NCI-H82 (cell line): ENCODE results near the gene ANO2.

Experiments
- DNase-seq: peaks from one replicate; lab custom pipeline; 2025; lab: John Stamatoyannopoulos, UW

Gene ANO2

DNA sequence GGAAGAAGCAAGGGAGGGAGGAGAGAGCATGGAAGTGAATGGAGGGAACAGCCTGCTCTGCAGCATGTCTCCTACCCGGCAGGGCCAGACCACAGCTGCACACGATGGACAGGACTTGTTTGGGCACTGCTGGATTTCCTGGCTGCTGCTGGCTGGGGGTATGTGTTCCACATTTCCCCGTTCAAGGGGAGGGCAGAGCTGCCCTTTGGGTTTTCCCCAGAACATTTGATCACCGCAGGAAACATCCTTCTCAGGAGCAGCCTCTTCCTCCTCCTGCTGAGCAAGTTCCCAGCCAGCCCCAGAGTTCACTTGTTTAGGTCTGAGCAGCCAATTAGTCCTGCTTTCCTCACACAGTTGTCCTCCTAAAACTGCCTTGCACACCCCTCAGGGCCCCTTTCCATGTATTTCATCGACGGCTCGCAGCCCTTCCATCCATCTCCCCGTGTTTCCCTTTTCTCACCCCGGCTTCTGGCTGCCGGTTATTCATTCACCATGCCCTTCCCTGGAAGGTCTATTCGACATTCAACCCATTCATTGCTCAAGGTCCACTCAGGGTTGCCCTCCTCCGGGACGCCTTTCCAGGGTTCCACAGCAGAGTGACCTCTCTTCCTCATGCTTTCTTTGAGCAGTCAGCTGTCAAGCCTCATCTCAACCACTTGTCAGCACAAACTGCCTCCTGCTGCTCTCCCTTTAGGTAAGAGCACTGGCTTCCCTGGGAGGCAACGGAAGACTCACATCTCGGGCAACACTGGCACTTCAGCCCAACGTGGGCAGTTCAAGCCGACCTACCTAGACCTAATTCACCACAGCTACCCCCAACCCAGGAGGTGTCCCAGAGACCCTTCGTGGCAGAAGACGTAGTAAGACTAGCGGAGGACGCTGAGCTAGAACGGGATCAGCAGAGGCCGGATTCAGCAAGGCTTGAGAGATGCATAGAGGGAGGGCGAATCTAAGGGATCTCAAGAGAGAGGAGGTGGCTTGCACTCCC lies 20.1 kb upstream of the ANO2 start:
- no peak for DNase-seq

DNA sequence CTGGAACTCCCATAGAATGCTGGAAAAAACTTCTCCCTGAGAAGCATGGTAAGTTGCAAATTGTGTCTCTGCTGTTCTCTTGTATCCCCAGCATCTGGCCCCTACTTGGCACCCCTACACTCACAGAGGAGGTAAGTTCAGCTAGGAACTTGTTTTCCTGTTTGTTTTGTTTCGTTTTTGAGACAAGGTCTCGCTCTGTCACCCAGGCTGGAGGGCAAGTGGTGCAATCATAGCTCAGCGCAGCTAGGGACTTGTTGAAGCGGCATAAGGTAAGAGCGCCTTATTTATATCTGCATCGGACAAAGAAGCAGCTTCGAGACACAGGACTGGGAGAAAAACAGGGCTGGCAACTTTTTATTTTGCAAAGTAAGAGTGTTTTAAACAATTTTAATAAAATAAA lies 18.5 kb upstream of the ANO2 start:
- DNase-seq: no peak

DNA sequence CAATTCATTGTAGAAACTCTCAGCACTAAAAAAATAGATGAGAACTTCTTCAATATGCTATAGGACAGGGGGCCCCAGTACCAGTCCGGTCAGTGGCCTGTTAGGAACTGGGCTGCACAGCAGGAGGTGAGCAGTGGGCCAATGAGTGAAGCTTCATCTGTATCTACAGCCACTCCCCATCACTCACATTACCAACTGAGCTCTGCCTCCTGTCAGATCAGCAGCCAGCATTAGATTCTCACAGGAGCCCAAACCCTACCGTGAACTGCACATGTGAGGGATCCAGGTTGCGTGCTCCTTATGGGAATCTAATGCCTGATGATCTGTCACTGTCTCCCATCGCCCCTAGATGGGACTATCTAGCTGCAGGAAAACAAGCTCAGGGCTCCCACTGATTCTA lies 15.7 kb upstream of the ANO2 start:
- DNase-seq: peak; percentile 53

DNA sequence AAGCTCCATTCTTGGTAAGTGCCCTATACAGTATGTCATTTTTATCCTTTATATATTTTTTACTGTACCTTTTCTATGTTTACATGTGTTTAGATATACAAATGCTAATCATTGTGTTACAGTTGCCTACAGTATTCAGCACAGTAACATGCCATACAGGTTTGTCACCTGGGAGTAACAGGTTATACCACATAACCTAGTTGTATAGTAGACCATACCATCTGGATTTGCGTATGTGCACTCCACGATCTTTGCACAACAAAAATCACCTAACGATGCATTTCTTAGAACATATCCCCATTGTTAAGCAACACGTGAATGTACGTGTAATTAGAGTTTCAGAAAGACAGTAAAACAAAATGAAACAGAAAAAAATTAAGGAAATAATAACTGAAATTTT lies 11.9 kb upstream of the ANO2 start:
- no peak for DNase-seq

DNA sequence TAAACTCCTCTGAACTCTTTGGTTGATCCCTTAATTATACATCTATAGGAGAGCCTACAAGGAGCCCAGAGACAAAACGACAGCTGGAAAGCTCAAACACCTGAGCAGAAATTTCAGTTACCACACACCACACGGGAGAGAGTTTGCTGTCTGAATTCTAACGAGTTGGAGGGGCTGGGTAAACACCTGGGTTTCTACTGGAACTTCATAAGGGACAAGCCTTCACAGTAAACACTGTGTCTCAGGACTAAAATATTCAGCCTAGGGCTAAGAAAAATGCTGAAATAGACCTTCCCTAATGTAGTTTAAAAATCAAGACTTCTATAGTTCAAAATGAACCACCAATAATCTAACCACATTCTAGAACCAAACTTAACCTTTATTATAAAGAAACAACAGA lies 9.6 kb upstream of the ANO2 start:
- DNase-seq: no peak

DNA sequence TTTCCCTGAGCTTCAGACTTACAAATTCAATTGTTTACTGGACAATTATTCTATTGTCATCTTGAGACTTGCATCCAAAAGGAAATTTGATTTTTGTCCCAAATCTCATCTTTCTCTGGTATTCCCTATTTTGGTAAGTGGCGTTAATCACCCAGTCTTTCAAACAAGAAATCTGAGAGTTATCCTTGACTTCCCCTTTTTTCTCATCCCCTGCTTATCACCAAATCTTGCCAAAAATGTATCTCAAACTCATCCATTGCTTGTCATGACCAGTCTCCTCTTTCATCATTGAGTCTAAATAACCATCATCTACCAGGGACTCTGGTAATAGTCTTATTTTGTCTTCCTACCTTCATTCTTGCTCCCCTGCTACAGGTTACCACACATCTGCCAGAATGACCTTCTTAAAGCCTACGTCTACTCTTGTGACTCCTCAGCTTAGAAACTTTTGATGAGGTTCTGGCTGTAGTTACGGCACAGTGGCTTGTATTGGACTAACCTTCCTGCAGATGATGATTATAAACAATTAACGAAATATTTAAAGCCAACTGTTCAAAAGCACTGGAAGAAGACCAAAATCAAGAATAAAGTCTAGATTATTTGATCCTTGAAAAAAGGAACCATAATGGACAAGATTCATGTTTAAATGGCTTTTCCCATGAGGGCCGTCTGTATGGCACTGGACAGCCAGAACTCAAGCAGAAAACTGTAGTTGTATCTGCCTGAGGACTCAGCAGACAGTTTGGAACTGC lies 9.0 kb upstream of the ANO2 start:
- DNase-seq: no peak

DNA sequence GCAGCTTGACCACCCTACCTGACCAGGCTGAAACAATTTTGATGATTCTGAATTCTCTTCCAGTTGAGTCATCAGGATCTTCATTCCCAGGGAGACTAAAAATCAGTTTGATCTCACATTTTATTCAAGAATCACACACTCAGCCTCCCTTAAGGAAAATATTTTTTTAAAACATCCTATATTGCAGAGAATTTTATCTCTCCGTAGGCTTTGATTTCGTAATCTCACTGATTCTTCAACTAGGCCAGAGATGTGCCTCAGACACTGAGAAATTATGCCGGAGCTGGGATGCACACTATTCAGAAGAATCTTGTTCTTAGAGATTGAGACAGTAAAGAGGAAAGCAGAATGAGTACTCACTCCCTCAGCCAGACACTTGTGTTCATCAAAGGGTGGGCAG lies 7.0 kb upstream of the ANO2 start:
- no peak for DNase-seq

DNA sequence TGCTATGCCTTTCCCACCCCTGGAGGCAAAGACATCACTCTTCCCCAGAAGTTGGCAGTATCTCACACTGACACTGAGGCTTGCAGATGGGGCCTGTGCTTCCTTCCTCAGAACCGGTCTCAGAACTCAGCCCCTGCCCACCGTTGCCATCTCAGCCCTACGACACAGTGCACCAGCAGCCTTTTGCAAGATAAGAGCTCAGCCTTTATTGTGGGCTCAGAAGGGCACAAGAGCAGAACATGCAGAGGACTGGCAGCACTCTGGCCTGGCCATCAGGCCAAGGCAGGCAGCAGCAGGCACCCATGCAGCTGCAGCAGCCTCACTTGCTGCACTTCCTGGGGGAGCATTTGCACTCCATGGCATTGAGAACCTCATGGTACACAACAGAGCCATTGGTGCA lies 3.6 kb upstream of the ANO2 start:
- DNase-seq: no peak

DNA sequence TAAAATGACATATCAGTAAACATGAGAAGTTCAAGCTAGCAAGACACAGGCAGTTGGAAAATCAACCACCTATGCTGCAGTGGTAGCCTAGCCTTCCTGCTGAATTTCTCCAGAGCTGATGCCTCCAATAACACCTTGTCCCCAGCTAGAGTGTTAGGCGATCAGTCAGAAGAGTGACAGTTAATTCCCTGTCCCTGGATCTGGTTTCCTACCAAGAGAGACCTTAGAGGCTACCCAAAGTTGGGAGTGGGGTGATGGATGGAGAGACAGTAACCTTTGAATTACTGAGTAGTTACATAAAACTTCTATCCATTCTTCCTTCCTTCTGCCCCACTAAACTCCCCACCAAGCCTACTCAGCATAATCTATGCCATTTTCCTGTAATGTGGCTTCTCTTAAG lies 1.9 kb upstream of the ANO2 start:
- peak; percentile 6 for DNase-seq

DNA sequence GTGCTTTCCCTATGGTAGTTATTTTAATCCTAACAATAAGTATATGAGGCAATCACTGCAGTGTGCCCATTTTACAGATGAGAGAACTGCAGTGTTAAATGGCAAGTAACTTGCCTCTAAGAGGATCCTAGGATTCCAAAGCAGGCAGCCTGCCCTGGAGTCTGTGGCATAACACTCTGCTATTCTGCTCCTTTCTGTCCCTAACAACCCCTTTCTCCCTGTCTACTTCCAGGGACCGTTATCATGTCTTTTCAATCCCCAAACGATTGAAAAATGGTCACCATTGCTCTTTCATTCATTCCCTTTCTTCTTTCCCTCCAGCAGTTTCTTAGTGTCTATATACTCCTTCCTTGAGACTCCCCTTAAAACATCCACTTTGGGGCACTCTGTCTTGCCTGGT lies 1.3 kb upstream of the ANO2 start:
- no peak for DNase-seq

DNA sequence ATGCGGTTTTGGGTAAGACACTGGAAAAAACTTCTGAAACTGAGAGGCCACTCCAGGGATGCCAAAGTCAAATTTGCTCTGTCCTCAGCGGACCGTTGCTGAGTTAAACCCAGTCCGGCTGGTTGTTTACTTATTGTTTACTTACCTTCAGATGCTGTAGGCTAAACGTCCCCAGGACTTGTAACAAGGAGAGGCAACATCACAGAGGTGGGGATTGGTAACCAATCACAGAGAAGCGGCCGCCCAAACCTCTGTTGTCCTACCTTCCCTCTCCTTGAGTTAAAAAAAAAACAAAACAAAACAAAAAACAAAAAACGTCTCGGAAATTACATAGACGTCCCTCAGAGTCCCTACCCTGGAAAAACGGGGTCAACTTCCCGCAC lies 380 bp downstream of the ANO2 start:
- DNase-seq: peak; percentile 46

DNA sequence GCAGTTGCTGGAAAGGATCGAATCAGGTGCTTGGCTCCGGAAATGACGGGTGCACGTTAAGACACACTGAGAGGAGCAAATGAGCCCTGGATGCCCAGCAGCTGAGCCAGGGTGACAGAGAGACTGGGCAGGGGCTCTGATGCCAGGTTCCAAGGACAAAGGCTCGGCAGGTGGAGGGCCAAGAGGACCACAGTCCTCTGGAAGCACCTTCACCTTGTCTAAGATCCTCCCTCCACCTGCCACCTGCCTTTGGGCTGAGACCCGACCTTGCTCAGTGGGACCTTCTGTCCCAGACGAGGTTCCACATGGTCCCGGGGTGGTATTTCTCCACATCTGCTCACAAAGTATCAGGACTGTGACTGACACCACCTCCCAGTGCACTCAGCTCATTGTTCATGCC lies 1.0 kb downstream of the ANO2 start:
- no peak for DNase-seq

DNA sequence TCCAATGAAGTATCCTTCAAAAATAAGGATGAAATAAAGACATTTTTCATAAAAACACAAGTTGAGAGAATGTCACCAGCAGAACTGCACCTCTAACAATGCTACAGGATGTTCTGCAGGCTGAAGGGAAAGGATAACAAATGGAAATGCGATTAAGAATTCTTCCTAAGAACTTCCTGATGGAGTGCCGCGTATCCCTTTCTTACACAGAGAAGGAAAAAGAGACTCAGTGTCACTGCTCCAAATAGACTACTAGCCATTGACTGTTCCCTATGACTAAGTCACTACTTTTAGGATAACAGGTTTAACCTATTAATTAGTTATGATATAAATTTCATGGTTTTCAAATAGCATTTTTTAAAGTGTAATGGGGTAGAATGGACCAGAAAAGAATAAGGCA lies 3.2 kb downstream of the ANO2 start:
- DNase-seq: peak; percentile 33

DNA sequence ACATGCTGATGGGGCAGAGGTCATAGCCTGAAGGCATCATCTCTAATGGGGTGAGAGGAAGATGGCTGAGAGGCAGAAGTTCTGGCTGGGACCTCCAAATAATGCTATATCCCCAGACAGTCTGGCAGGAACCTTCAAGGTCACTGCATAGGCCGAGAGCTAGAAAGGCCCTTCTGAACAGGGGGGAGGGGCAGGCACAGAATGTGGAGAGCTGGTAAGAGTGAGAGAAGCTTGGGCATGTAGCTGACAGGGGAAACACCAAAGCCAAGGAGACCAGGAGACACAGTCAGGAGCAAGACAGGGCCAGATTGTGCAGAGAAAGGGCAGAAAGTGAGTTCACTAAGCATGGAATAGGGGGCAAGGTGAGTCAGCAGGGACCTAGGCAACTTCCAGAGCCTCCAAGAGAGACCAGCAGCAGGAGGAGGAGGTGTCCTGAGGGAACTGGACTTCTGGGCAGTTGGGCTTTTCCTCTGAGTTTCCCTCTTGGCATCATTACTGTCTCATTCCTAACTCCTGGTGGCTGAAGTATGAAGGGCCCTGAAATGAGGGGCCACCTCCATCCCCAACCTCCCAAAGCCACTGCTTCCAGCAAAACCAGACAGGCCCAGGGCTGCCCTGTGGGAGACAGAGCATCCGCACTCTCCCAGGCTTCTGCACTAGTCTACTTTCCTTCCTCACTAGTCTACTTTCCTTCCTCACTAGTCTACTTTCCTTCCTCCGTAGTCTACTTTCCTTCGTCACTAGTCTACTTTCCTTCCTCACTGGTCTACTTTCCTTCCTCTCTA lies 17.1 kb downstream of the ANO2 start:
- DNase-seq: no peak

DNA sequence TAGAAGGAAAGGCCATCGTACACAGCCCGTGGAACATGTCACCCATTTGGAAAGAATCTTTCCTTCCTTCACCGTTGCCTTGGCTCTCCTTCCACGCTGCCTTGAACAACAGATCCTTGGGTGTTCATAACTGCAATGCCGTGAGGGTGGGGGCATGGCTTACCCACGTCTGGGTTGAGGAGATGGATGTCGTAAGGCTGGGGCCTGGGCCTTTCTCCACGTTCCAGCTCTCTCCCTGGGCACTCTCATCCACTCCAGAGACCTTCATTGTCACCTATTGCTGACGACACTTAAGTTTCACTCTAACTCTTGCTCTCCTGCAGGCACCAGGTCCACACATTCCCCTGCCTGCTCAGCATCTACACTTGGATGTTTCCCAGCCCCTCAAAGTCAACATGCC lies 19.4 kb downstream of the ANO2 start:
- DNase-seq: no peak

DNA sequence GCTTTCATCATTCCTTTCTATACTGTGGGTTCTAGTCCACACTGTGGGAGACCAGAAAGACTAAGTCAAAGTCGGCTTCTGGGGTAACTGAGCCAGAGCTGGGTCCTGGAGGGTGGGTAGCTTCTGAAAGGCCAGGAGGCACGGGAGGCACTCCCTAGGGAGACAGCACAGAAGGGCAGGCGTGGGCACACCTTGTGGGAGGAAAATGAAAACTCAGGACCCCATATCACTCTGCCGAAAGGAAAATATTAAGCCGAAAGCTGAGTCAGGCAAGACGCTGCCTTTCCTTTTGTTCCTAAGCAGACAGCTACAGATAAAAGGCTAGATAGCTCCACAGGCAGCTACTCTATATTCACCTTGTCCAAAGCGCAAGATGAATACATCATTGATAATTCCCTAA lies 20.7 kb downstream of the ANO2 start:
- no peak for DNase-seq

DNA sequence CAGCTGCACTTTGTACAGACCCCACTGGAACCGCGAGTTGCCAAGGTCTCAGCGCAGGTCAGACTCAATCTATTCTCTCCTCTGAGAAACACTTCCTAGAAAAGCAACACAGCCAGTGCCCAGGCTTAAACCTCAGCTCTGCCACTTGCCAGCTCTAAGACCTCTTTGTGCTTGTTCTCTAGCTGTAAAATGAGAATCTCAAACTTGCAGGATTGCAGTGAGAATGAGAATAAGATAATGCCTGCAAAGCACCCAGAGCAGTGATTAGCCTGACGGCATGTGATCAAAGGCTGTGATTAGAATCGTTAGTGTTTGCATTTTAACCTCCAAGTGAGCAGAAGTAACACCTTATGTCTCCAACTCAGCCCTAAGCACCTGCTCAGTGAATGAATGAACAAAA lies 21.3 kb downstream of the ANO2 start:
- no peak for DNase-seq

DNA sequence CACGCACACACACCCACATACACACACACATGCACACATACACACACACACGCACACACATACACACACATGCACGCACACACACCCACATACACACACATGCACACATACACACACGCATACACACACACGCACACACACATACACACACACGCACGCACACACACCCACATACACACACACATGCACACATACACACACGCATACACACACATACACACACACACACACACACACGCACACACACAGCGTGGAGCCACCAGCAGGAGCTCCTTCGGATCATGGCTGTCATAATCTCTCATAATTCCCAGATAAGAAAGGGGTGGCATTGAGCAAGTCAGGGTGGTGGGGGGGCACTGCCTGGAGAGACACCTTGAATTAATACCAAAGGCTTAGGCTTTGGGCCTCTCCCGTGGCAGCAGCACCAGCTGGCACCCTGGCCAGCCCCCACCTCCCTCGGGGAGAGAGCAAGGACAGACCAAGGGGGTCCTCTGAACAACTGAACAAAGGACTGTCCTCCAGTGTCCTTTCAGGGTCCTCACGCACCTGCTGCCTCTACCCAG lies 21.9 kb downstream of the ANO2 start:
- peak; percentile 90 for DNase-seq

DNA sequence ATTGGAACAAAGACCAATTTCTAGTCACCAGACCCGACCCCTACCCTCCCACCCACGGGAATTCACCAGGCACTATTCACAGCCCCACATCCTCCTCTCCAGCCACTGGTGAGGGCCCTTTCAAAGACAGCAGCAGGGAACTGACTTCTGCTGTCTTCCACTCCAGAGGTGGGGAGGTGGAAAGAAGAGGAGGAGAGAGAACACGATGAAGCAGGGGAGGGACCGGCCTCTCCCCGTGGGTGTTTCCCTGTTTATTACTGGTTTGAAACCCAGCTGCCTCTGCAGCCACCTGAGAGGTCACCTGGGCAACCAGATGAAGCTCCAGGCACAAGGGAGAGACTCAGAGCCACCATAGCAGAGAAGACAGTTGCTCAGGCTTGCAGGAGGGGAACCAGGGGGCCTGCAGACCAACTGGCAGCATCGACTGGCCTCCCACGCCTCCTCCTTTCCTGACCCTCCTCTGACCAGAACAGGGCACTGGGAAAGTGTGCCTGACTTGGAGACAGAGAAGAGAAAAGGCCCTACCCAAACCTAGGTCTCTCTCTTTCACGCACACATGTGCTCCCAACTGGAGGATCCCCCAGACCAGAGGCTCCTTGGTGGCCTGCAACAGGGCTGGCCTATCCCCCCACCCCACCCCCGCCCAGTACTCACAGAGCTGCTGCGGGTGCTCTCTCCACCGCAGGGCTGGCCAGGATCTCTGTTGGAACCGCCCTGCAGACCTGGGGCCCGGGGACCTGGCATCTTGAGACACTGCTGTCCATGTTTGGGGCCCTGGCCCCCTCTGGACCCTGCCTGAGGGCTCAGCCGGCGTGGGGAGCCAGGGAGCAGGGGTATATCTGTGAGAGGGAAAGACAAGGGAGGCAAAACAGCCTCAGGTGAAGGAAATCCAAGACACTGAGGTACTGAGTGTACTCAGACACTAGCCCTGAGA lies 22.8 kb downstream of the ANO2 start:
- DNase-seq: no peak

DNA sequence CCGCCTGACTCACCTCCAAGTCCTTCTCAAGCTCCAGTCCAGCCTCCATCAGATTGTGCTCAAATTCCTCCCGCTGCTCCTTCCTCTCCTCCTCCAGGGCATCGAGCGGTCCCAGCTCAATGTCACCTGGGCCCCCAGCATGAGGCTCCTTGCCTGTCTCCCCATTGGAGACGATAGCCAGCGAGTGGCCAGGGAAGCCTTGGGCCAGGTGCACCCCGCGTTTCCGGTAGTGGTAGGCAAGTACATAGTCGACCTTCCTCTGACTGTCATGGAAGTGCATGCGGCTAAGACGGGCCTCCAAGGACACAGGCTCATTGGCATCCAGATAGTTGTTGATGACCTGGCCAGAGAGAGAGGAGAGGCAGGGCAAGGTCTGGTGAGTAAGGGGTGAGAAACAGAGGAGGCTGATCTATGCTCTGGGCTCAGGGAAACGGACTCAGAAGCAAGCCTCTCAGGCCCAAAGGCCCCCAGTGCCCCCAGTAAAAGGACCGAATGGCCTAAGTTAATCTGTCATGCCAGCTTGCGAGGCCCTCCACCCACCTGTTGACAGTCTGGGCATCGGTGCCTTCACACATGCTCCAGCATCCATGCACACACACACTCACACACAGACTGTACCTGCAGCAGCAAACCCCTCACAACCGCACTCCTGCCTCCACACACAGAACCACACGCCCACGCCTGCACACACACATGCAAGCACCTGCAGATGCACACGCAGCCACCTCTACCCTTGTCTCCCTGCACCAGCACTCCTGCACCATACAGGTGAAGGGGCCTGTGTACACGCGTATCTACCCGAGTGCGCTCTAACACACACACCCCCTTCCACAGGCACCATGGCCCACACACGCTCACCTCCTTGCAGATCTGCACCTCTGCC lies 23.8 kb downstream of the ANO2 start:
- DNase-seq: no peak
